GM18511 (cell line): ENCODE data around the gene TRAT1.
A peak's percentile ranks its signal among the peaks of the same experiment; 100 is the strongest.

Source experiments
- ATAC-seq: cut with Tn5 transposase; IDR thresholded peaks from one replicate; pipeline ENCODE4 v1.9.1; 2021; ENCODE audit warnings: mild to moderate bottlenecking, moderate library complexity; ENCODE audit not compliant: unreplicated experiment

Gene TRAT1

GRCh38 chr3:108849075-108849474, 26.5 kb downstream of the TRAT1 start:
- no peak for ATAC-seq

GRCh38 chr3:108861401-108861800, 38.8 kb downstream of the TRAT1 start:
- ATAC-seq: no peak

GRCh38 chr3:108862865-108863798, 40.5 kb downstream of the TRAT1 start:
- peak; percentile 72 for ATAC-seq

GRCh38 chr3:108863799-108864135, 41.2 kb downstream of the TRAT1 start:
- peak; percentile 14 for ATAC-seq

- ATAC-seq: no peak
Observed at GRCh38 chr3:108877901-108878300, 55.3 kb downstream of the TRAT1 start.

GRCh38 chr3:108879915-108880314, 57.3 kb downstream of the TRAT1 start:
- no peak for ATAC-seq

- ATAC-seq: no peak
Observed at GRCh38 chr3:108882762-108883161, 60.2 kb downstream of the TRAT1 start.

GRCh38 chr3:108883373-108883772, 60.8 kb downstream of the TRAT1 start:
- no peak for ATAC-seq

GRCh38 chr3:108887121-108887520, 64.5 kb downstream of the TRAT1 start:
- ATAC-seq: no peak

GRCh38 chr3:108887777-108888176, 65.2 kb downstream of the TRAT1 start:
- no peak for ATAC-seq

GRCh38 chr3:108891833-108892232, 69.2 kb downstream of the TRAT1 start:
- no peak for ATAC-seq

- no peak for ATAC-seq
Observed at GRCh38 chr3:108894981-108895380, 72.4 kb downstream of the TRAT1 start.

- no peak for ATAC-seq
Observed at GRCh38 chr3:108897883-108898282, 75.3 kb downstream of the TRAT1 start.

GRCh38 chr3:108899530-108899929, 76.9 kb downstream of the TRAT1 start:
- ATAC-seq: no peak
